DND-41 (cell line): ENCODE data around the gene TM4SF18.

Experiments
- ATAC-seq: fragments of 200-7000 bp; cut with Tn5 transposase; 3 replicates; pipeline ENCODE4 v1.9.1; 2021; ENCODE audit warnings: low read depth; ENCODE audit not compliant: insufficient read depth
- DNase-seq: peaks from one replicate; pipeline ENCODE4 v3.0.0-alpha.2; 2020
- H2AFZ ChIP-seq: 2 replicates; pipeline ENCODE4 v1.6.0; 2012; ENCODE audit warnings: low read depth, low read length
- H3K27ac ChIP-seq: 2 replicates; pipeline ENCODE4 v1.5.1; 2012; ENCODE audit warnings: low read length, inconsistent platforms
- H3K27me3 ChIP-seq: fragments of 200-600 bp; sonication (generic); 2 replicates; pipeline ENCODE4 v1.6.0; 2012; ENCODE audit warnings: low read length, mild to moderate bottlenecking, inconsistent platforms; ENCODE audit not compliant: insufficient read depth, poor library complexity
- H3K36me3 ChIP-seq: 2 replicates; pipeline ENCODE4 v1.5.1; 2012; ENCODE audit warnings: low read length, inconsistent platforms; ENCODE audit not compliant: insufficient read depth
- H3K4me1 ChIP-seq: 2 replicates; pipeline ENCODE4 v1.5.1; 2012; ENCODE audit warnings: mild to moderate bottlenecking, low read length; ENCODE audit not compliant: insufficient read depth
- H3K4me2 ChIP-seq: 2 replicates; pipeline ENCODE4 v1.6.0; 2012; ENCODE audit warnings: mild to moderate bottlenecking, moderate library complexity, low read length, inconsistent platforms; ENCODE audit not compliant: insufficient read depth
- H3K4me3 ChIP-seq, 2 experiments: fragments of 200-600 bp in 1 of 2; shearing (Covaris generic) in 1 of 2; 2 replicates each; pipeline ENCODE4 v1.5.1; 2012 to 2016; ENCODE audit warnings: inconsistent platforms in 2 of 2, low read length in 2 of 2, mild to moderate bottlenecking in 2 of 2, low read depth in 1 of 2, moderate library complexity in 1 of 2
- H3K79me2 ChIP-seq: 2 replicates; pipeline ENCODE4 v1.6.0; 2012; ENCODE audit warnings: low read length, inconsistent platforms; ENCODE audit not compliant: insufficient read depth
- H3K9ac ChIP-seq: 2 replicates; pipeline ENCODE4 v1.6.0; 2012; ENCODE audit warnings: low read depth, mild to moderate bottlenecking, inconsistent platforms, low read length, moderate library complexity
- H3K9me3 ChIP-seq: 2 replicates; pipeline ENCODE4 v1.5.1; 2012; ENCODE audit warnings: low read length, moderate library complexity, mild to moderate bottlenecking, inconsistent platforms; ENCODE audit not compliant: insufficient read depth, severe bottlenecking
- H4K20me1 ChIP-seq: 2 replicates; pipeline ENCODE4 v1.6.0; 2012; ENCODE audit warnings: low read length; ENCODE audit not compliant: insufficient read depth
- EZH2 ChIP-seq: IDR thresholded peaks from 3 replicates; pipeline ENCODE4 v1.6.1; 2012; ENCODE audit warnings: borderline replicate concordance, low read depth, mild to moderate bottlenecking, moderate library complexity, low read length, inconsistent platforms; ENCODE audit not compliant: severe bottlenecking
- TF ChIP-seq, protein P1 (sequence below): IDR thresholded peaks from 2 replicates; pipeline ENCODE4 v1.5.1; 2012; ENCODE audit warnings: borderline replicate concordance, low read length, moderate library complexity, mild to moderate bottlenecking; ENCODE audit not compliant: poor library complexity, severe bottlenecking; ENCODE audit errors: extremely low read depth

TM4SF18 gene

DNA sequence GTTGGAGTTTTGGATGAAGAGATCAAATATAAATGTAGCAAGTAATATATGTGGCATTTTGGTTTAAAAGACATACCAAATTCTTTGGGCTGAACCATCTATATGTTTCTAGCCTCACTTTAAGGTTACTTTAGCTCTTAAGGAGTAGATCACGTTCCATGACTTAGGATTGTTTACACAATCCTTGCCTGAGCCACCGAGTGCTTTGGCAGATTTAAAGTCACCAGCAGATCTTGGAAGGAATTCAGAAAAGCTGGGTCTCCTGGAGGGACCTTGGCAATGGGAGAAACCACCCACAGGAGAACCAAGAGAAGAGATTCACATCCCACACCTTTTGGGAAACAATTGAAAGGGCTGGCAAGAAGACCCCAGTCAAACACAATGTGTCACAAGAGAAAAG, 54.5 kb downstream of the TM4SF18 start:
- H3K4me3 ChIP-seq, result no peak overlapping the region
- H4K20me1 ChIP-seq, result no peaks in the 10 kb centered on the region
- DNase-seq (no peak), ATAC-seq (no peak)
- no peak overlapping the region for H3K4me2 ChIP-seq
- H3K27ac ChIP-seq, result no peak overlapping the region
- no peaks in the 10 kb centered on the region for H3K9me3 ChIP-seq
- H2AFZ ChIP-seq, result no peak overlapping the region
- H3K36me3 ChIP-seq, result no peaks in the 10 kb centered on the region
- peaks cover 19% of the 10 kb centered on the region for H3K4me1 ChIP-seq
- no peaks in the 10 kb centered on the region for H3K79me2 ChIP-seq
- TF ChIP-seq EZH2, result no peak
- TF ChIP-seq, protein P1, sequence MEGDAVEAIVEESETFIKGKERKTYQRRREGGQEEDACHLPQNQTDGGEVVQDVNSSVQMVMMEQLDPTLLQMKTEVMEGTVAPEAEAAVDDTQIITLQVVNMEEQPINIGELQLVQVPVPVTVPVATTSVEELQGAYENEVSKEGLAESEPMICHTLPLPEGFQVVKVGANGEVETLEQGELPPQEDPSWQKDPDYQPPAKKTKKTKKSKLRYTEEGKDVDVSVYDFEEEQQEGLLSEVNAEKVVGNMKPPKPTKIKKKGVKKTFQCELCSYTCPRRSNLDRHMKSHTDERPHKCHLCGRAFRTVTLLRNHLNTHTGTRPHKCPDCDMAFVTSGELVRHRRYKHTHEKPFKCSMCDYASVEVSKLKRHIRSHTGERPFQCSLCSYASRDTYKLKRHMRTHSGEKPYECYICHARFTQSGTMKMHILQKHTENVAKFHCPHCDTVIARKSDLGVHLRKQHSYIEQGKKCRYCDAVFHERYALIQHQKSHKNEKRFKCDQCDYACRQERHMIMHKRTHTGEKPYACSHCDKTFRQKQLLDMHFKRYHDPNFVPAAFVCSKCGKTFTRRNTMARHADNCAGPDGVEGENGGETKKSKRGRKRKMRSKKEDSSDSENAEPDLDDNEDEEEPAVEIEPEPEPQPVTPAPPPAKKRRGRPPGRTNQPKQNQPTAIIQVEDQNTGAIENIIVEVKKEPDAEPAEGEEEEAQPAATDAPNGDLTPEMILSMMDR, result no peak
- no peaks in the 10 kb centered on the region for H3K27me3 ChIP-seq
- no peak overlapping the region for H3K9ac ChIP-seq

- DNase-seq (peak; percentile 45), ATAC-seq (peak; percentile 95)
- H3K36me3 ChIP-seq, result no peaks in the 10 kb centered on the region
- H3K9ac ChIP-seq, result peak overlapping the region; percentile 38
- H3K4me3 ChIP-seq, result peak overlapping the region in 1 of 2 experiments; percentile 50; a peak in 2 of 4 replicates
- H2AFZ ChIP-seq, result peak overlapping the region; percentile 54; the same call in 1 of the 2 replicates
- no peak for TF ChIP-seq EZH2
- TF ChIP-seq, protein P1, result no peak
- H3K4me2 ChIP-seq, result peak overlapping the region; percentile 64
- peaks cover 19% of the 10 kb centered on the region for H3K4me1 ChIP-seq
- no peaks in the 10 kb centered on the region for H3K27me3 ChIP-seq
- no peaks in the 10 kb centered on the region for H4K20me1 ChIP-seq
- no peaks in the 10 kb centered on the region for H3K79me2 ChIP-seq
- peak overlapping the region; percentile 77 for H3K27ac ChIP-seq
- H3K9me3 ChIP-seq, result no peaks in the 10 kb centered on the region
These were observed 56.1 kb downstream of the TM4SF18 start for GRCh38 chr3:149277331-149277813.

DNA sequence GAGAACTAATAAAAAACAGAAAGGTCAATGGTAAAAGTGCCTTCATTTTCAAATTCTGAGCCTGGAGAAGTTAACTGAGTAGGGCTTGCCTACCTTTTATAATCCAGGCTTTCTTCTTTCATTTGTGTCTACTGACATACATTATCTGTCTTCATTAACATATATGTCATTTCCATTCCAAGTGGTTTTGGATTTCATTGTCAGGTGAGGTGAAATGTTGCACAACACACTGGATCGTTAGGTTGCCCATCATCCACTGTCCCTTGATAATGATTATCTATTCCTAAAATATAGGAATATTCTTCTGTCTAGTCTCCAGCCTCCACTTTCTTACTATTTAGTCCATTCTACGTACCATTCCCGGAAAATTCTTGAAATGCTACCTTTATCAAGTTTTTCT, 56.8 kb downstream of the TM4SF18 start:
- DNase-seq (no peak), ATAC-seq (no peak)
- H2AFZ ChIP-seq, result no peak overlapping the region; the same call in 1 of the 2 replicates
- no peaks in the 10 kb centered on the region for H3K36me3 ChIP-seq
- H3K4me3 ChIP-seq, result no peak overlapping the region
- H3K27ac ChIP-seq, result peak overlapping the region; percentile 77; the same call in 1 of the 2 replicates
- no peaks in the 10 kb centered on the region for H4K20me1 ChIP-seq
- no peaks in the 10 kb centered on the region for H3K27me3 ChIP-seq
- H3K79me2 ChIP-seq, result no peaks in the 10 kb centered on the region
- H3K9me3 ChIP-seq, result no peaks in the 10 kb centered on the region
- no peak overlapping the region for H3K9ac ChIP-seq
- TF ChIP-seq EZH2, result no peak
- TF ChIP-seq, protein P1, result no peak
- peak overlapping the region; percentile 64; the same call in 1 of the 2 replicates for H3K4me2 ChIP-seq
- peaks cover 19% of the 10 kb centered on the region for H3K4me1 ChIP-seq

- Histone ChIP-seq H3K4me3 (no peak overlapping the region), H3K4me2 (no peak overlapping the region), H3K9me3 (no peaks in the 10 kb centered on the region), H3K79me2 (no peaks in the 10 kb centered on the region), H3K4me1 (peaks cover 19% of the 10 kb centered on the region), H4K20me1 (no peaks in the 10 kb centered on the region), H3K27me3 (no peaks in the 10 kb centered on the region), H3K36me3 (no peaks in the 10 kb centered on the region), H3K9ac (no peak overlapping the region), H3K27ac (no peak overlapping the region), H2AFZ (no peak overlapping the region)
- no peak for ATAC-seq
- no peak for TF ChIP-seq EZH2
- TF ChIP-seq, protein P1, result no peak
- DNase-seq, result no peak
These were observed 59.2 kb downstream of the TM4SF18 start for GRCh38 chr3:149274220-149274619.
